H1 (cell line): ENCODE results near the gene ANKRD6. TPM values are rescaled to one million over a fixed set of nuclear protein-coding genes. Genes with fewer than 3 reads are reported as not detected.

ENCODE experiments used
- CBX5 ChIP-seq: fragments of 300-800, 300-1000 bp; sonication (generic); IDR thresholded peaks from 2 replicates; pipeline ENCODE4 v1.7.1; 2016; ENCODE audit warnings: antibody characterized with exemption, low read length, low read depth
- CBX8 ChIP-seq: fragments of 300-800, 300-1000 bp; sonication (generic); IDR thresholded peaks from 2 replicates; pipeline ENCODE4 v1.7.1; 2016; ENCODE audit warnings: low read depth, low read length, borderline replicate concordance
- SAP30 ChIP-seq: fragments of 300-600 bp; sonication (generic); IDR thresholded peaks from 2 replicates; pipeline ENCODE4 v1.7.1; 2012; ENCODE audit warnings: low read length, moderate library complexity, mild to moderate bottlenecking, inconsistent platforms; ENCODE audit not compliant: insufficient read depth, insufficient replicate concordance
- TAF1 ChIP-seq: IDR thresholded peaks from 2 replicates; pipeline ENCODE4 v1.6.1; 2011; ENCODE audit warnings: mild to moderate bottlenecking, low read depth, low read length
- ZNF274 ChIP-seq: IDR thresholded peaks from 2 replicates; pipeline ENCODE4 v1.7.0; 2012; ENCODE audit warnings: low read length, borderline replicate concordance; ENCODE audit errors: extremely low read depth
- polyA plus RNA-seq, 7 experiments: library from polyadenylated mRNA; depleted of rRNA in 3 of 7; stranded (reverse) in 5 of 7; unstranded in 2 of 7; fragments of >200 nt in 5 of 7; fragments of 200-250 nt in 2 of 7; gene quantifications; 1 replicate in 5 of 7; 2 replicates in 1 of 7; 4 replicates in 1 of 7; pipeline versions ENCODE4 v1.2.1 to v1.2.3, GENCODE V29; 2011 to 2013; ENCODE audit warnings: missing spikeins in 2 of 7, mixed read lengths in 2 of 7
- total RNA-seq: library from RNA; stranded (reverse); fragmentation: NEBNext Ultra II Directional; extraction: Animal tissue kit (Norgen Biotek cat#: 25700); gene quantifications from 2 replicates; pipeline ENCODE4 v1.2.1, GENCODE V29; 2021
- TF ChIP-seq, protein P1 (sequence below): IDR thresholded peaks from 2 replicates; pipeline ENCODE4 v1.6.1; 2012; ENCODE audit warnings: inconsistent platforms

Gene ANKRD6
- total and polyA plus RNA-seq, 2 of the 8 experiments (the other 6 are each of a cell fraction or from before 2014, with no cell fraction given): 5.9 to 12.8 TPM

DNA sequence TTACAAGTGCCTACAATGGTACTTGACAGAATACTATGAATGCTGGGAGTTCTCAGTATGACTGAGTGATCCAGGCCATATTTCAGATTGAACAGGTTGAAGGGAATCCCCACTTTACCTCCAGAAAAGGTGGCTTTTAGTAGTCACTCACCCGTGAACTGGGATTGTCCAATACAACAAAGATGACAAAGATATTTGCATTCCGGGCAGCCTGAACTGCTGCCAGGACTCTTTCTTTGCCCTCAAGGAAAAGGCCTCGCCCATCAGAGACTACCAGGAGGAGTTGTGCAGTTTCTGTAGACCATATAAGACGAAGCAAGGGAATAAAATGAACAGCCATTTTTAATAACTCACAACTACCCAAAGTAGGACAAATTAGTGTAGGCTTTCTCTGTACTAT, 211.9 kb downstream of the ANKRD6 start (continued):
- TF ChIP-seq CBX8 (no peak), CBX5 (no peak), ZNF274 (no peak), TAF1 (no peak), SAP30 (no peak)
- TF ChIP-seq, protein P1, sequence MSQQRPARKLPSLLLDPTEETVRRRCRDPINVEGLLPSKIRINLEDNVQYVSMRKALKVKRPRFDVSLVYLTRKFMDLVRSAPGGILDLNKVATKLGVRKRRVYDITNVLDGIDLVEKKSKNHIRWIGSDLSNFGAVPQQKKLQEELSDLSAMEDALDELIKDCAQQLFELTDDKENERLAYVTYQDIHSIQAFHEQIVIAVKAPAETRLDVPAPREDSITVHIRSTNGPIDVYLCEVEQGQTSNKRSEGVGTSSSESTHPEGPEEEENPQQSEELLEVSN: no peak
